Ramos (cell line): Measurements from ENCODE around the gene PI16.

Experiments
- in situ Hi-C: fragments of 300-500 bp; cut with MboI; formaldehyde crosslinking; loops from one replicate; pipeline ENCODE4 v1.14.3; 2022; ENCODE audit warnings: low sequenced_read_pairs; ENCODE audit not compliant: unreplicated experiment

PI16 gene, protein sequence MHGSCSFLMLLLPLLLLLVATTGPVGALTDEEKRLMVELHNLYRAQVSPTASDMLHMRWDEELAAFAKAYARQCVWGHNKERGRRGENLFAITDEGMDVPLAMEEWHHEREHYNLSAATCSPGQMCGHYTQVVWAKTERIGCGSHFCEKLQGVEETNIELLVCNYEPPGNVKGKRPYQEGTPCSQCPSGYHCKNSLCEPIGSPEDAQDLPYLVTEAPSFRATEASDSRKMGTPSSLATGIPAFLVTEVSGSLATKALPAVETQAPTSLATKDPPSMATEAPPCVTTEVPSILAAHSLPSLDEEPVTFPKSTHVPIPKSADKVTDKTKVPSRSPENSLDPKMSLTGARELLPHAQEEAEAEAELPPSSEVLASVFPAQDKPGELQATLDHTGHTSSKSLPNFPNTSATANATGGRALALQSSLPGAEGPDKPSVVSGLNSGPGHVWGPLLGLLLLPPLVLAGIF

GRCh38 chr6:36954262-36954931 is at the start of gene PI16:
PI16 (plus strand) TSS chr6:36954738; CDS start chr6:36954761, 23 bp downstream.
- in situ Hi-C loops, result no loop called here

- in situ Hi-C loops, result no loop called here
Observed at GRCh38 chr6:36904851-36905393, 49.6 kb upstream of the PI16 start.

DNA sequence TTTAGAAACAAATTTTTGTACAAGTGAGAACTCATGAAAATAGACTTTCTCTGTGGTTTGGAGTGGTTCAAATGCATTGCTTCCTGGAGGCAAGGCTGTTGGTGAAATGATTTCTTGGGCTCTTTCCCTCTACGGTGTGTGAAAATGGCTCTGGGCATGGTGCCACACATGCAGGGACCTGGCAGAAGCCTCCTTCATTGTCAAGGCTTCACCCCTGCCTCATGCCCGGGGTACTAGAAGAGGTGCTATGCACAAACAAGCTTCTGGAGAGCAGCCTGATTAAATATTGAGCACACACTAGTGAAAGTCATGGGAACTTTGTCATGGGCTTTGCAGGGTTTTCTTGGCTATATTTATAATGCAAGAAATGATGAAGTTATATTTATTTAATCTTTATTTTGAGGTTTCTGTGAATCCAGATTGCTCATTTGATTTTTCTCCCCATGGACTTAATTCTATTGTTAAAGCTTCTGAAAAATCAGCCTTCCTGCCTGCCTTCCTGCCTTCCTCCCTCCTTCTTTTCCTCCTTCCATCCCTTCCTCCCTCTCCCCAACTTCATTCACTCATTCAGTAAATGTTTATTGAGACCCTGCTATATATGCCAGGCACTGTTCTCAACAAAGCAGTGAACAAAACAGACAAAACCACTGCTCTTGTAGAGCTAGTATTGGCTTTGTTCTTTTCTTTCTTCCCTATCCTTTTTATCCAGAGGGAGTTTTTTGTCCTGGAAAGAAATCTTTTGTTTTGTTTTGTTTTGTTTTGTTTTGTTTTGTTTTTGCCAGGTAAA is 47.8 kb upstream of the PI16 start:
- in situ Hi-C loops, result no loop called here

DNA sequence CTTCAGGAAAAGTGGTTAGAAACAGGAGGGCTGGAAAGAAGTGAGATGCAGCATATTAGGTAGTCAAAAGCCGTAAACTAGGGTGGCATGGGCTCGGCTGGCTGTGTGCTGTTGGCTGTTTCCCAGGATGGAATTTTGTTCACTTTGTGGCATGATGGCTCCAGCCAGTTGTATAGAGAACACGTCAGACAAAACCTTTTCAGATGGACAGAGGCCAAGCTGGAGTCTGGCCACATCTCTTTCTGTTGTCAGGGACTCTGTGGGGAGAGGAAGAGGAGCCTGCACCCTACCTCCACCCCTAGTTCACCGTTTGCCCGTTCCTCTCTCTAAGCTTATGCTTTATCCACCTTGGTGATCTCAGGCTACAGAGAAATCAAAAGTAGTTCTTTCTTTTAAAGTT is 46.8 kb upstream of the PI16 start:
- in situ Hi-C loops, result no loop called here

DNA sequence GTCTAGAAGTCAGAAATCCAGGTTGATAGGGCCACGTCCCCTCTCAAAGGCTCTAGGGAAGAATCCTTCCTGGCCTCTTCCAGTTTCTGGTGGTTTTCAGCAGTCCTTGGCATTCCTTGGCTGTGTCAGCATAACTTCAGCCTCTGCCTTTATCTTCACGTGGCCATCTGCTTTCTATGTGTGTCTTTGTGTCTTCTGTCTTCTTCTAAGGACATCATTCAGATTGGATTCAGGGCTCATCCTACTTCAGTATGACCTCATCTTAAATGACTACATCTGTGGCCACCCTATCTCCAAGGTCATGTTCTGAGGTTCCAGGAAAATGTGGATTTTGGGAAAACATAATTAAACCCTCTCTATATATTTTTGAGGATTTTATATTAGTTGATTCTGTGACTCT is 45.8 kb upstream of the PI16 start:
- in situ Hi-C loops, result no loop called here

DNA sequence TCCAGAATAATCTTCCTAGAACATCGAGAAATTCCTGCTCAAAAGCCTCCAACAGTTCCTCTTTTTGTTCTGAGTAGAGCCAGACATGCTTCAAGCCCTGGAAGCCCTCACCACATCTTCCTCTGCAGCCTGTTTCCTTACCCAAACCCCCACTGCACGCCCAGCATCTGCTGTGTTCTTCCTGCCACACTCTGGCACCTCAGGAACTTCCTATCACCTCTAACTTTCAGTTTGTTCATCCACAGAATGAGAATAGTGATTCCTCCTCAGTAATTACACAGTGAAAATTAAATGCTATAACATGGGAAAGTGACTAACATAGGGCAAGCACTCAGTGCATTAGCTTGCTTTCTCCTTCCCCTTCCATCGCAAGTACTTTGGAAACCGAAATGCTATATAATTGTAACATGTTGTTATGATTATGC is 42.5 kb upstream of the PI16 start:
- in situ Hi-C loops, result no loop called here

DNA sequence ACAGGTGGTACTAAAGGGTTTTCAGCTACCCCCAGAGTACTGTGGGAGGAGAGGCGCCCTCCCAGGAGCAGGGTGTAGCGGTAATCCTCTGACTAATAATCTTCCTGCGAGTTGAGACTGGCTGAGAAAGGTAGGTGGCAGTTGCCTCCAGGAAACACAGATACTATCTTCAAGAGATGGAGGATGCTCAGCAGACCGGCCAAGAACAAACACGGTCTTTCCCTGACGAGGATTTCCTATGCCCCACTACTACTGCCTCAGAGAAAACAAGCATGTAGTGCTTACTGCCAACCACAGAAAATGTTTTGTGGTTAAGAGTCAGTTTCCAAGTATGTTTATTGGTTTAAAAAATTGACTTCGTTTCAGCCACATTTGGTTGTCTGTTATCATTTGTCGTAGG is 42.0 kb upstream of the PI16 start:
- in situ Hi-C loops, result no loop called here

DNA sequence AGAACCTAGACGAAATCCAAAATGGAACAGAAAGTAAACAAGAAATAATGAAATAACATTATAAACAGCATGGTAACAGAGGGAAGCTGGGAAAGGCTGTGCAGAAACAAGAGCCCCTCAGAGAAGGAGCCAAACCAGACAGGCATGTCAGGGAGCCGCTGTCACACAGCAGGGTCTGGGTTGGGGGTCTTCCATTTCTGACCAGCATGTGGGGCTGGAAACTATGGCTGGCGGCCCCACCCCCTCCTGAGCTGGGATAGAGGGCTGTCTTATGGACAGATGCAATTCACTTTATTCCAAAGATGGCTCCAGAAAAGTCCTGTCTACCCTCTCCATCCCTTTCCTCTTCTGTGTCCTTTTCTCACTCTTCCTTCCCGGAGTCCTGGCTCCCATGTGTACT is 41.5 kb upstream of the PI16 start:
- in situ Hi-C loops, result no loop called here

DNA sequence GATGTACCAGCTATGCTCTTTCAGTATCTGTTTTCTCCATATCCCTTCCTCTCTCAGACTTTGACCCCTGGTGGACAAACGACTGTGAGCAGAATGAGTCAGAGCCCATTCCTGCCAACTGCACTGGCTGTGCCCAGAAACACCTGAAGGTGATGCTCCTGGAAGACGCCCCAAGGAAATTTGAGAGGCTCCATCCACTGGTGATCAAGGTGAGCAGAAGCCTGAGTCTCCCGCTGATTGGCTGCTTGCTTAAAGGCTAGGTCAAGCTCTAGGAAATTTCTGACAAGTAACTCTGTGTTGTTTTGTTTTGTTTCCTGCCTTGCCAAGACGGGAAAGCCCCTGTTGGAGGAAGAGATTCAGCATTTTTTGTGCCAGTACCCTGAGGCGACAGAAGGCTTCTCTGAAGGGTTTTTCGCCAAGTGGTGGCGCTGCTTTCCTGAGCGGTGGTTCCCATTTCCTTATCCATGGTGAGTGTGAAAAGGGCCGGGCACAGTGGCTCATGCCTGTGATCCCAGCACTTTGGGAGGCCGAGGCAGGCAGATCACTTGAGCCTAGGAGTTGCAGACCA is 40.2 kb upstream of the PI16 start:
- in situ Hi-C loops, result no loop called here

DNA sequence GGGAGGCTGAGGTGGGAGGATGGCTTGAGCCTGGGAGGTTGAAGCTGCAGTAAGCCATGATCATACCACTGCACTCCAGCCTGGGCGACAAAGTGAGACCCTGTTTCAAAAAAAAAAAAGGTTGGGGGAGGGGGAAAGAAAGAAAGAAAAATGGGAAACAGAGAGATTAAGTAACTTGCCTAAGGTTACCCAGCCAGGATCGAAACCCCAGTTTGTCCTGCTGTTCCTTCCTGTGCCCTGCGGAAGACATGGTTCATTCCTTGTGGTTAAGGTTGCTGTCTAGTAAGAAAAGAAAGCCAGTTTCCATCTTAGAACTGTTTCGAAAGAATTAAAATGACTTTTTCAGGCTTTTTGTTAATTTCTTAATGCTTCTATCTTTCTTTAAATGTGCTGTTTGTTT is 38.9 kb upstream of the PI16 start:
- in situ Hi-C loops, result no loop called here

DNA sequence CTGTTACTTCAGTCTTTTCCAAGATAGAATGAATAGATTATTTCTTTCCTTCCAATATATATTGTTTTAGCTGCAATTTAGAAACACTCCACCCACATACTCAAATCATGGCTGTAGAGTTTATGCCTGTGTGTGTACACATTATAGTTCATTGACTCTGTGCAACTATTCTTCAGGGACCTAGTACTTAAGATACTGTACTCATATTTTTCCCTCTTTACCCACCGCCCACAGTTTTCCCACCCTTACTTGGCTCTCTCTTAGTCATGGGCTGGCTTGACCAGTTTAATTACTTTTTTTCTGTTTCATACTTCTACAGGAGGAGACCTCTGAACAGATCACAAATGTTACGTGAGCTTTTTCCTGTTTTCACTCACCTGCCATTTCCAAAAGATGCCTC is 38.4 kb upstream of the PI16 start:
- in situ Hi-C loops, result no loop called here

- in situ Hi-C loops, result no loop called here
Observed at GRCh38 chr6:36917541-36918193, 36.9 kb upstream of the PI16 start.

DNA sequence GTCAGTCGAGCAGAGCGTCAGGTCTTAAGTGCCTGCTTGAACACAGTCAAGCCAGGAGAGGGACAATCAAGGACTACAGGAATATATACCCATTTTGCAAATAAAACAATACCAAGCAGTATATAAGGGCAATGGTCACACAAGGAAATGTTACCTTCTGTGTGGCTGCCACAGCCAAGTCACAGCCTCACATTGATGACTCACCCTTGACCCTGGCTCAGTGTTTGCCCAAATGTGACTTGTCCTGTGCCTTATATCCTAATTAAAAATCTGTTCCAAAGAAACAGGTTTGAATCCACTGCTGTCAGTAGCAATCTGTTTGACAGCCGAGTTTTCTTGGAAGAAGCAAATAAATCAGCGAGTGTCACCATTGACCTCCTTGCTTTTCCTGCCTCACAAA is 34.5 kb upstream of the PI16 start:
- in situ Hi-C loops, result no loop called here

DNA sequence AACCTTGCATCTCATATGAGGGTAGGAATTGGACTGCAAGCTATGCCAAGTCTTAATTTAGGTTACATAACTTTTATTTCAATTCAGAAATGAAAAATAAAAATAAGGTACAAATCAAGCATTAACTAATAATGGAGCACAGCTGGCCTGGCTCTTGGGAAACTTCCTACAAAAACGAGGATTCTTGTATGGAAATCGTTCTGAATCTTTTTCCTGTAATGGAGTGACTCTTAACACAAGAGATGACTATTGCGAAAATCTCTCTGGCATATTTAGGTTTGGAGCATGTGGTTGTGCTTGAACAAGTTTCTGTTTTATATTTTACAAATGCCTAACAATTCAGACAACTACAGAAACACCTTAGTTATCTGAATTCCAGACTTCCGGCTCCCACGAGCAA is 34.0 kb upstream of the PI16 start:
- in situ Hi-C loops, result no loop called here

- in situ Hi-C loops, result no loop called here
Observed at GRCh38 chr6:36924131-36924530, 30.4 kb upstream of the PI16 start.

DNA sequence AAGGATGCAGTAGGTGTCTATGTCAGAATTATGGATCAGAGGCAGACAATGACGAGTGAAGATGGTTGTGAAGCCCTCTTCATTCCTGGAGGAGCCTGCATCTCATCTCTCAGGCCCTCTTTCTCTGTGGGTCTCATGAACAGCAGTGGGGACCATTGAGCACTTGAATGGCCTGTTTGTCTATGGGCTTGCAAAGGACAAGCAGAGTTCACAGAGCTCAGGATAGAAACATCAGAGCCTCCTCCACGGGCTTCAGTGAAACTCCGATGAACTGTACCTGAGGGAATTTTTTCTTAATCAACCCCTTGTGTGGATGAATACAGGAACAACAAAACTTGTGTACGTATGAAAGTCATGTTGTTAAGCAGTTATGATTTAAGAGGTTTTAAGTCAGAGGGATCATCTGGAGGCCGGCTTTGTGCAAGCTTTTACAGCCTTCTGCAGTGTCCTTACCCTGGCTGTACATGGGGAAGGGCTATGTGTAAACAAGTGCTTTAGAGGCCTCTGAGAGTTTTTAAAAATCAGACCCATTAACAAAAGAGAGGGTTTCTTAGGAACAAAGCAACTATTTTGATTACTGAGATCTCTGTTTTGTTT is 29.7 kb upstream of the PI16 start:
- in situ Hi-C loops, result no loop called here

DNA sequence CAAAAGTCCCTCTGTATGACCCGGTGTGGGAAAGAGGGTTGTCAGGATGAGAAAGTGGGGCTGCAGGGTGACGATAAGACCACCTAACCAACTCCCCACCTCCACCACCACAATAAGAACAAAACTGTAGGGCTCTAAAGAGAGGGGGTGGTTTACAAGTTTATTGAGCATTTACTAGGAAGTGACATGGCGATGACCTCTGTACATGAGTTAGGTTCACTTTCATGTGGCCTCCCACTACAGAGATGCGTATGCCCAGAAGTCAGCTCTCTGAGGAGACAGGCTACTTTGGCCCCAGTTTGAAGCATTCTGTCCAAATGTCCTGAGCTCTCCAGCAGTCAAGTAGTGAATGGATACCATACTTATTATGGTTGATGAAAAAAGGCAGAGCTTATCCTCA is 28.7 kb upstream of the PI16 start:
- in situ Hi-C loops, result no loop called here

GRCh38 chr6:36926708-36927513 is 27.6 kb upstream of the PI16 start:
- in situ Hi-C loops, result no loop called here
